ENCODE data around the gene BCL11B.
"Not testable (repeated sequence)": the region's sequence is repeated elsewhere in the genome, so short reads cannot be mapped to it uniquely, and the experiment has no call there.

DNA sequence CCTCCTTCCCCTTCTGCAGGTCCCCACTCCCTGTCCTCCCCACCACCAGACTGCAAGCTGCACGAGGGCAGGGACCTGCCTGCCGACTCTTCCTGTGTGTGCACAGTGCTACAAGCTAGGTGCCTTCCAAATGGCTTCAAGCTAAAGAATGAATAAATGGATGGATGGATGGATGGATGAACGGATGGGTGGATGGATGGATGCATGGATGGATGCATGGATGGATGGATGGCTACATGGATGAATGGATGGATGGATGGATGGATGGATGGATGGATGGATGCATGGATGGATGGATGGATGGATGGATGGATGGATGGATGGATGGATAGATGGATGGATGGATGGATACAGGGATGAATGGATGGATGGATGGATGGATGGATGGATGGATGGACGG lies 43.2 kb downstream of the BCL11B start:
- TF ChIP-seq, protein P1, sequence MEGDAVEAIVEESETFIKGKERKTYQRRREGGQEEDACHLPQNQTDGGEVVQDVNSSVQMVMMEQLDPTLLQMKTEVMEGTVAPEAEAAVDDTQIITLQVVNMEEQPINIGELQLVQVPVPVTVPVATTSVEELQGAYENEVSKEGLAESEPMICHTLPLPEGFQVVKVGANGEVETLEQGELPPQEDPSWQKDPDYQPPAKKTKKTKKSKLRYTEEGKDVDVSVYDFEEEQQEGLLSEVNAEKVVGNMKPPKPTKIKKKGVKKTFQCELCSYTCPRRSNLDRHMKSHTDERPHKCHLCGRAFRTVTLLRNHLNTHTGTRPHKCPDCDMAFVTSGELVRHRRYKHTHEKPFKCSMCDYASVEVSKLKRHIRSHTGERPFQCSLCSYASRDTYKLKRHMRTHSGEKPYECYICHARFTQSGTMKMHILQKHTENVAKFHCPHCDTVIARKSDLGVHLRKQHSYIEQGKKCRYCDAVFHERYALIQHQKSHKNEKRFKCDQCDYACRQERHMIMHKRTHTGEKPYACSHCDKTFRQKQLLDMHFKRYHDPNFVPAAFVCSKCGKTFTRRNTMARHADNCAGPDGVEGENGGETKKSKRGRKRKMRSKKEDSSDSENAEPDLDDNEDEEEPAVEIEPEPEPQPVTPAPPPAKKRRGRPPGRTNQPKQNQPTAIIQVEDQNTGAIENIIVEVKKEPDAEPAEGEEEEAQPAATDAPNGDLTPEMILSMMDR (conservative IDR thresholded peaks at IDR 0.05; ENCODE audit: low read depth, low read length) = not testable (repeated sequence)
- TF ChIP-seq EZH2 (IDR thresholded peaks at IDR 0.05; ENCODE audit: borderline replicate concordance, low read depth, low read length, poor library complexity, severe bottlenecking) = not testable (repeated sequence)

All from A673 (cell line).